Colonic mucosa (tissue), 4 donors: Measurements from ENCODE around the gene RESP18. TPM values are rescaled to one million over a fixed set of nuclear protein-coding genes. Genes with fewer than 3 reads are reported as not detected.

Source experiments
- DNase-seq: peaks from one replicate; pipeline ENCODE4 v3.0.0-alpha.2; 2020
- H3K27ac ChIP-seq: fragments of 200-600 bp; one replicate; pipeline ENCODE4 v1.8.0; 2021
- H3K27me3 ChIP-seq: fragments of 200-600 bp; one replicate; pipeline ENCODE4 v1.8.0; 2021
- H3K36me3 ChIP-seq: fragments of 200-600 bp; one replicate; pipeline ENCODE4 v1.8.0; 2021
- H3K4me1 ChIP-seq: fragments of 200-600 bp; one replicate; pipeline ENCODE4 v1.8.0; 2021; ENCODE audit warnings: mild to moderate bottlenecking
- H3K4me3 ChIP-seq: fragments of 200-600 bp; one replicate; pipeline ENCODE4 v1.8.0; 2021
- H3K9ac ChIP-seq, 2 donors: one replicate each; pipeline ENCODE4 v1.7.0; 2013; ENCODE audit warnings: control low read depth in 2 of 2, low read depth in 2 of 2, low read length in 2 of 2
- H3K9me3 ChIP-seq: fragments of 200-600 bp; one replicate; pipeline ENCODE4 v1.8.0; 2021
- intact Hi-C: fragments of 100-400 bp; cut with DNase I; formaldehyde crosslinking; loops from one replicate; pipeline ENCODE4 v1.14.1; 2022
- total RNA-seq, 2 donors: library from RNA; stranded (reverse); fragmentation: NEBNext Ultra II Directional in 1 of 2; extraction: Animal tissue kit (Norgen Biotek cat#: 25700) in 1 of 2; gene quantifications; one replicate each; pipeline ENCODE4 v1.2.1, GENCODE V29; 2021
- TF ChIP-seq, protein P1 (sequence below): fragments of 200-600 bp; IDR thresholded peaks from one replicate; pipeline ENCODE4 v1.8.0; 2022; ENCODE audit warnings: antibody characterized with exemption, mild to moderate bottlenecking
- donor health status: healthy.
- donor health status: DM: no; HTN: no; CAD: no.
- donor health status: DM: no; HTN: no; CAD: no.

RESP18 gene
- total RNA-seq: not detected

DNA sequence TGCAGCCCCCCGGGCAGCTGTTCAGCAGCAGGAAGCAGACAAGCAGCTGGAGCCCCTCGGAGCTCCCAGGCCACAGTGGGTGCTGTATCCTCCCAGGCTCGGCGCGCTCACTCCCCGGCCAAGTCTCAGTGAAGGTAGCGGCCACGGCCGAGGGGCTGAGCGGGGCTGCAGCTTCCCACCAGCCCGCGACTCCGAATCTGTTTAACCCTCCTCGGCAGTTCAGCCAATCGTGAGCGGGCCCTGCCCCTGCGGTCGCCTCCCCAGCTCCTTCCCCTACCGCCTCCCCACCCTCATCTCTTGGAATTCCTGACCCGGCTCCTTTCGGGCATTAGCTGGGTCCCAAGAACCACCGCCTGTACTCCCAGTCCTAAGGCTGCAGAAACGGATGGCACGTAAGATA, at the start of gene RESP18:
Gene RESP18, minus strand, starts transcription at position 203 of the 400 bp plus-strand sequence.
- TF ChIP-seq, protein P1, sequence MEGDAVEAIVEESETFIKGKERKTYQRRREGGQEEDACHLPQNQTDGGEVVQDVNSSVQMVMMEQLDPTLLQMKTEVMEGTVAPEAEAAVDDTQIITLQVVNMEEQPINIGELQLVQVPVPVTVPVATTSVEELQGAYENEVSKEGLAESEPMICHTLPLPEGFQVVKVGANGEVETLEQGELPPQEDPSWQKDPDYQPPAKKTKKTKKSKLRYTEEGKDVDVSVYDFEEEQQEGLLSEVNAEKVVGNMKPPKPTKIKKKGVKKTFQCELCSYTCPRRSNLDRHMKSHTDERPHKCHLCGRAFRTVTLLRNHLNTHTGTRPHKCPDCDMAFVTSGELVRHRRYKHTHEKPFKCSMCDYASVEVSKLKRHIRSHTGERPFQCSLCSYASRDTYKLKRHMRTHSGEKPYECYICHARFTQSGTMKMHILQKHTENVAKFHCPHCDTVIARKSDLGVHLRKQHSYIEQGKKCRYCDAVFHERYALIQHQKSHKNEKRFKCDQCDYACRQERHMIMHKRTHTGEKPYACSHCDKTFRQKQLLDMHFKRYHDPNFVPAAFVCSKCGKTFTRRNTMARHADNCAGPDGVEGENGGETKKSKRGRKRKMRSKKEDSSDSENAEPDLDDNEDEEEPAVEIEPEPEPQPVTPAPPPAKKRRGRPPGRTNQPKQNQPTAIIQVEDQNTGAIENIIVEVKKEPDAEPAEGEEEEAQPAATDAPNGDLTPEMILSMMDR: no peak
- Histone ChIP-seq H3K9me3 (no peaks in the 10 kb centered on the region), H3K27ac (no peak within 1 kb of the TSS), H3K9ac (no peak within 1 kb of the TSS), H3K36me3 (no peaks in the 10 kb centered on the region), H3K27me3 (peaks cover 15% of the 10 kb centered on the region), H3K4me1 (no peaks in the 10 kb centered on the region), H3K4me3 (no peak within 1 kb of the TSS)
- DNase-seq: no peak
- intact Hi-C loops: no loop called here

DNA sequence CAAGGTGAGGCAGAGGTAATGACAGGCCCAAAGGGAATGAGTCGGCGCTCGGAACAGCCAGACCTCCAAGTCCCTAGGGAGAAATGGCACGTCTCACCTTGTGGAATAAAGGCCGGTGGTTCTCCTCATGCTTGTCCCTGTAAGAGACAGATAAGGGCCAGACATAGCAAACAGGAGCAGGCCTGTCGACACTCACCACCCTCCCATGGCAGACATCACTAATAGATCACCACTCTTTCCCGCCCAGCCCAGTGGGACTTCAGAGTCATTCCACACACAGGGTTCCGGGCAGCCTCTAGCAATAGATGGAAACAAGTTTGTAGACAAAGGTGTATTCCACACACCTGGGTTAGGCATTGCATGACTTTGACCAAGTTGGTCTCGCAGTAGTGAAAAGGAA, 48.9 kb upstream of the RESP18 start:
- Histone ChIP-seq H3K4me1 (peaks cover 3% of the 10 kb centered on the region), H3K27me3 (no peaks in the 10 kb centered on the region), H3K4me3 (no peak overlapping the region), H3K9me3 (no peaks in the 10 kb centered on the region), H3K9ac (no peak overlapping the region), H3K36me3 (peaks cover 8% of the 10 kb centered on the region), H3K27ac (no peak overlapping the region)
- intact Hi-C loops: no loop called here
- TF ChIP-seq, protein P1: no peak
- no peak for DNase-seq

DNA sequence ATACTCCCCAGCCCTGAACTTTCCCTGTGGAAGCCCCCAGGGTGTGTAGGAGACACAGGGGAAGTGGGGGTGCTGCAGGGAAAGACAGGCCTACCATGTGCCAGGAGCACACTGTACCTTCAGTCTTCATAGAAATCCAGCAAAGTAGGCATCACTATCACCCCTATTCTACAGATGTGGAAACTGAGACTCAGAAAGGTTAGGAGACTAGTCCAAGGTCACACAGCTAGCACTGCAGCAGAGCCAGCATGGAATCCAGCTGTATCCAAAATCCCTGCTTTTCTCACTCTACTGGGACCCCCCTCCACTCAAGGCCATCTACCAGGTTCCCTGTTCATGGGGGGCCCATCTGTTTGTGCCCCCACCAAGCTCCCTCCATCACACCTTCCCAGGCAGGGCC, 48.4 kb upstream of the RESP18 start:
- Histone ChIP-seq H3K27ac (no peak overlapping the region), H3K36me3 (peaks cover 8% of the 10 kb centered on the region), H3K4me3 (no peak overlapping the region), H3K9me3 (no peaks in the 10 kb centered on the region), H3K27me3 (no peaks in the 10 kb centered on the region), H3K9ac (no peak overlapping the region), H3K4me1 (no peaks in the 10 kb centered on the region)
- TF ChIP-seq, protein P1: no peak
- intact Hi-C loops: no loop called here
- no peak for DNase-seq

DNA sequence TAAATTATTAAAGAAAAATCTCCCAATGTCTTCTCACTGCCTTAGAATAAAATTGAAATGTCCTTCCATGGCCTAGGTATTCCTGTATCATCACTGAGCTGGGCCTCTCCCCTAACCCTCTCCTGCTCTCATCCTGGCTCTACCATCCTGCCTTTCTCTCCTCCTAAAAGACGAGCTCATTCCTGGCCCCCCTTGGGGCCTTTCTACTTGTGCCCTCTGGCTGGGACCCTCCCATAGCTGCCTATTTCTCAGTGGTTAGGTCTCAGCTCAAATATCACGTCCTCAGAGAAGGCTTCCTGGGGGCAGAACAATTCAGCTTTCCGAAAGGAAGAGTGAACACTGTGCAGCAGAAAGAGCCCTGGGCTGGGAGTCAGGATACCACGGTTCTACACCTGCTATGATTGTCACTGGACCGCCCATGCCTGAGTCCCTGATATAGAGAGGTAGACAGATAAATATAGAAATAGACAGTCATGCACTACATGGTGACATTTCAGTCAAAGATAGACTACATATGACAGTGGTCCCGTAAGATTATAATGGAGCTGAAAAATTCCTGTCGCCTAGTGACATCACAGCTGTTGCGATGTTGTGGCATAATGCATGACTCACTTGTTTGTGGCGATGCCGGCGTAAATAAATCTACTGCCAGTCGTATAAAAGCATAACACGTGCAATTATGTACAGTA, 45.8 kb upstream of the RESP18 start:
- TF ChIP-seq, protein P1: no peak
- H3K9ac ChIP-seq: no peak overlapping the region
- no peaks in the 10 kb centered on the region for H3K9me3 ChIP-seq
- no peak for DNase-seq
- no peaks in the 10 kb centered on the region for H3K27me3 ChIP-seq
- H3K4me3 ChIP-seq: no peak overlapping the region
- intact Hi-C loops: no loop called here
- H3K4me1 ChIP-seq: no peaks in the 10 kb centered on the region
- no peaks in the 10 kb centered on the region for H3K36me3 ChIP-seq
- no peak overlapping the region for H3K27ac ChIP-seq

DNA sequence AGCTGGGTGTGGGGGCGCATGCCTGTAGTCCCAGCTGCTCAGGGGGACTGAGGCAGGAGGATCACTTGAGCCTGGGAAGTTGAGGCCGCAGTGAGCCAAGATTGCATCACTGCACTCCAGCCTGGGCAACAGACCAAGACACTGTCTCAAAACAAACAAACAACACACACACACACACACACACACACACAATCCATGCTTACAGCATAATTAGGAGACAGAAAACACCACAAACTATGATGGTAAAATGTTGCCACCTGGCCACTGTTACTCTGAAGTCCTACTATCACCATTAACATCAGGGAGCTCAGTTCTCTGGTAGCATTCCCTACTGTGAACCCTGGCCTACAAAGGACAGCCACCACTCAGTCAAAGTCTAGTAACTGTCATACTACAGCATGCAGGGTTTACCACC, 36.9 kb upstream of the RESP18 start:
- Histone ChIP-seq H3K4me1 (no peaks in the 10 kb centered on the region), H3K27me3 (no peaks in the 10 kb centered on the region), H3K4me3 (no peak overlapping the region), H3K36me3 (no peaks in the 10 kb centered on the region), H3K9ac (no peak overlapping the region), H3K9me3 (no peaks in the 10 kb centered on the region), H3K27ac (no peak overlapping the region)
- peak; percentile 44 for DNase-seq
- TF ChIP-seq, protein P1: no peak
- intact Hi-C loops: no loop called here
